NCI-H146 treated with DMSO at 0.1 percent for 48 hours (cell line): Measurements from ENCODE around the gene IGF1R.

Source experiments
- DNase-seq: peaks from one replicate; lab custom pipeline; 2025; ENCODE audit not compliant: unreplicated experiment; lab: John Stamatoyannopoulos, UW

Gene IGF1R

DNA sequence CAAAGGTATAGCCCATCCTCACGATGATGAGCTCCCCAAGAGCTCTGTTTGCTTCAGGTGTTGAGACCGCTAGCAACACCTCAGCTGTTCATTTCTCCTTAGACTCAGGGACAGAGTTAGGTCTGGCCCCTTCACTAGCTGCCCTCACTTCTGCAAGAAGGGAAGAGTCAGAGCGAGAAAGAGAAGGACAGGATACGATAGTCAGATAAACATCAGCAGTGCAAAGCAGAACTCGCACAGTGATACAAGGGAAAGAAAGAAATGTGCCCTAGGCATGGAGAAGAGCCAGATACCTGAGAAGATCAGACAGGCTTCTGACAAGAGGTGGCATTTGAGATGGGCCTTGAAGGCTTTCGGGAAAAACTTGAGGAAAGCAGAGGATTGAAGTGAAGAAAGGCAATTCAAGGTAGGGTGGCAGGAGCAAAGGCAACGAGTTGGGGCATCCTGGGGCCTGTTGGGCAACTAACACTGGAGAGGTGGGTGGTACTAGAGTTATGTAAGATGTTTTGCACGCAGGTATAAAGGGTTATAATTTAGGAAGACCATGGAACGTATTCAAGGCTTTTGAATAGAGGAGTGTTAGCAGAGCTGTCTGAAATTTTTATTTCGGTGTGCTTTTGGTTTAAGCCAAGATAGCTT is 253.2 kb downstream of the IGF1R start:
- DNase-seq, result no peak

GRCh38 chr15:98902931-98903330 is 254.6 kb downstream of the IGF1R start:
- no peak for DNase-seq

GRCh38 chr15:98903377-98904018 is 255.2 kb downstream of the IGF1R start:
- no peak for DNase-seq

DNA sequence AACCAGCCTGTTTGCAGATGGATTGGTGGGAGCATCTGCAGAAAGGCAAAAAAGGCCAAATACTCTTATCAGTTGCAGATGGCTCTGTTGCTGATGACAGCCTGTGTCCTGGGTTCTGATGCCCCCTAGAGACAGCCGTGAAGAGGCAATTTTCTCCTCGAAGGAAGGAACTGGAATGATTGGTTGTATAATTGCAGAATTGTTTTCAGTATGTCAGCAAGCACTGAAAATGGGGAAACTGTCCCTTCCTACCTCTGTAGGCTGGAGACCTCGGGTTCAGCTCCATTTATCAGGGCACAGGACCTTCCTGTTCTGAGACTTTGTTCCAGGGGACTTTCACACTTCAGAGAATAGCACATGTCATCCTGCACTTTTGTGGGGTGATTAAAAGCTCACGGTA is 256.2 kb downstream of the IGF1R start:
- DNase-seq, result no peak

DNA sequence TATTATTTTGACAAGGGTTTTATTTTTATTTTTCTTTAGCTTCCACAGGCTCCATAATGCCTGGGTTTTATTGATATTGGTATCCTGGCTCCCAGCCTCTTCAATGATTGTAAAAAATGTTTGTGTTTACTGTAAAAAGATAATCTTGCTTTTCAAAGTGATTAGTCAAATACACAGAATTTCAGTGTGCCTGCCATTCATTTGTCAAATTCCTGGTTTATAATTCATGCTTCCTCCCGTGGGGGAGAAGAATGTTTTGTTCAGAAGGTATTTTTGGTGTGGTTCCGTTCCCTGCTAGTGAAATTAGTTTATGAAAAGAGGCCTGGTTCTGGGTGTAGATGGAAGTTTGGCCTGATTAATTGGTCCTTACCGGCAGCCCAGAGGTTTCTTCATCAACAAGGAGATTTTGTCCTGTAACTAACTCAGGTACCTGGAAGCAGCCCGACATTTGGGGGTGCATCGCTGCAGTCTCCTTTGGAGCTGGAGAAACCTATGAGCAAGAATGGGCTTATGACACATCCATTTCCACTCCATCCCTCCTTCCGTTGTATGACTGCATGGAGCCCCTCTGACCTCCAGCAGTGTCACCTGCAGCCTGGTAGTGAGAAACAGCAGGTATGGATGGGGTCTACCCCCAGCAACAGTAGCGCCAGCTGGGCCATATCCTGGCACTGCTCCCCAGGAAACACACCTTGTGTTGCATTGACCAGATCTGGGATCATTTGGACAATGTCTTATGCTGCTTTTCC is 257.8 kb downstream of the IGF1R start:
- no peak for DNase-seq

GRCh38 chr15:98906712-98907083 is 258.4 kb downstream of the IGF1R start:
- DNase-seq, result no peak

DNA sequence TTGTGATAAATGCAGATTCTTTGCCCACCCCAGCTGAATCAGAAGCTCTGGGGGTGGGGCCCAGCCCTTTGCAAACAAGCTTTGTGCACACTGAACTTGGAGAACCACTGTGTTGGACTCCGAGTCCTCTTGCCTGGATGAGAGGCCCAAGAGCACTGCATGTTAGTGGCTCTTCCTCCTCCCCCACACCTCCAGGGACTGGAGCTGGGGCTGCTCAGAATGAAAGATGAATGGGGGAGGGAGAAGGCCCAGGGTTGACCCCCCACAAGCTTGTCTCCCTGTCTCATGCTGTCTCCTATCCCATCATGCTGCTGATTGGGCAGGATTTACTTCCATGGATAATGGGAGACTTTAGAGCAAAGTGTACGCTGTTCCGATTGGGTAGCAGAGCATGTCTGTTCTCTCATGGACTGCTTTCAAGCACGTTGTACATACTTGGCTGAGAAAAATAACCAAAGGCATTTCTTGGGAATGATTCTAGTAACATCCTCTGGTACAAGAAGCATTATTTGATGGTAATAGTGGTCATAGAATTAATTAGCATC is 259.7 kb downstream of the IGF1R start:
- DNase-seq, result no peak

DNA sequence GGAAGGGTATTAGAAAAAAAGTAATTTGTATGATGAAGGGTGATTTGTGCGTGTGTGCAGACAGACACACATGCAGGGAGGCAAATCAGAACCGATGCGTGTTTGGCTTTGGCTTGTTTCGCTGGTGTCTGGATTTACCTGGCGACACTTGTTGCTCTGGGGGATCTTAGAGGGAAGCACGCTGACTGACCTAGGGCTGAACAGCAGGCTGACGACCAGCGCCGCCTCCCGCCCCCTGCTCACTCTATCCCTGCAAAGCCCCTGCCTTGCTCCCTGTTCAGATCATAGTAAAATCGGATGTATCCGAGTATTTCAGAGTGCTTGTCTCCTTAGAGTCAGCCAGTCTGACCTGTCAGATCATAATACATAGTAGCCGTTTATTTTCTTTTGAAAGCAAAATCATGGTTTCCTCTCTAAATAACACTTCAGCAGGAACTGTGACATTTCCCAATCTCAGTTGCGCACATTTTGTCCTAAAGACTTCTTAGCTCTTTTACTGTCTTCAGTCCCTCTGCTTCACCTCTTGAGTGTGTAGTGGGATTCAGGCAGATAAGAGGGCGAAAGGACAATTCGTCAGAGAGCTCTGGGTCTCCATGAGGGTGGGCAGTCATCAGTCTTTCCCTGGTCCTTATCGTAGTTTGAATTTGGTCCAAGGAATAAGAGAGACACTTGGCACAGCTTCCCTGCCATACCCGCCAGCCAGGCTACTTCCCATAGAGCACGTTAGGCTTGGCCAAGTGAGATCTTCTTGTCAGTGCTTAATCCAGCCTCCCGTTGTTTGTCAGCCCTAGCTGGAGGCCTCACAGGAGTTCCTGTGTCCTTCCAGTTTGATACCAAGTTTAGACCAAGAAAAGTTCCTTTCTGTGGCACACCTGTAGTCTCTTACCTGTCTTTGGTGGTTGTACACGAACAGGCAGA is 261.9 kb downstream of the IGF1R start:
- DNase-seq, result no peak

- no peak for DNase-seq
Observed at GRCh38 chr15:98914626-98915025, 266.3 kb downstream of the IGF1R start.

DNA sequence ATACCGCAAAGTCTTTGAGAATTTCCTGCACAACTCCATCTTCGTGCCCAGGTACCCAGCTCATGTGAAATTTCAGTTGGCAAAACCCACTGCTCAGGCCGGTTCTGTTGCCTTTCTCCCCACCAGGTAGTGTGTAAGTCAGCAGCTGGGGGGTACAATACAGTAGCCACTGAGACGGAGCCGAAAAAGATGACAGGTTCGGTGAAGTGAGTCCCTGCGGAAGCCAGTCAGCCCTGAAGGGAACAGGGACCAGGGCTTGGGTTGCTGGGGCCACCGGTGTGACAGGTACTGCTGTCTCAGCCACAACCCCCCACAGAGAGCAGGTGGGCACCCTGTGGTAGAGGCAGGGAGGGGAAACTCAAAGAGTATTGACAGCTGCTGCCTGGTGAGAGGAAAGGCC is 268.5 kb downstream of the IGF1R start:
- DNase-seq, result no peak

GRCh38 chr15:98917417-98917816 is 269.1 kb downstream of the IGF1R start:
- no peak for DNase-seq

GRCh38 chr15:98920091-98920880 is 271.9 kb downstream of the IGF1R start:
- no peak for DNase-seq

DNA sequence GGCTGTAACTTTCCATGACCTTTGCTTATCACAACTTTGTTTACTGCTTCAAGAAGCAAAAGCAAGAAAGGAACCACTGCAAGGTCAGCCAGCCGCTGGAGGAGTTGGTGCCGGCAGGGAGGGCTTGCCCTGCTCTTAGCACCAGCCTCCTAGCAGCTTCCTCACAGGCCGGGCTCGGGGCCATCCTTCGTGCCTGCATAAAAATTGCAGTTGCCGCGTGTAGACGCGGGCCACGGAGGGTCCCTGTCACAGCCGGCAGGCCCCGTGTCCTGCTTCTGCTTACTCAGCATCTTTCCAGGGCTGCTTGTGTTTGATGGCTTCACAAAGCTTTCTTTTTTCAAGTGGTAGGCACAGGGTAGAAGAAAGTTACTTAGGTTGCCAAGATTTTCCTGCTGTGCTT is 274.8 kb downstream of the IGF1R start:
- no peak for DNase-seq

GRCh38 chr15:98923579-98923978 is 275.2 kb downstream of the IGF1R start:
- no peak for DNase-seq

GRCh38 chr15:98924401-98925049 is 276.2 kb downstream of the IGF1R start:
- no peak for DNase-seq

DNA sequence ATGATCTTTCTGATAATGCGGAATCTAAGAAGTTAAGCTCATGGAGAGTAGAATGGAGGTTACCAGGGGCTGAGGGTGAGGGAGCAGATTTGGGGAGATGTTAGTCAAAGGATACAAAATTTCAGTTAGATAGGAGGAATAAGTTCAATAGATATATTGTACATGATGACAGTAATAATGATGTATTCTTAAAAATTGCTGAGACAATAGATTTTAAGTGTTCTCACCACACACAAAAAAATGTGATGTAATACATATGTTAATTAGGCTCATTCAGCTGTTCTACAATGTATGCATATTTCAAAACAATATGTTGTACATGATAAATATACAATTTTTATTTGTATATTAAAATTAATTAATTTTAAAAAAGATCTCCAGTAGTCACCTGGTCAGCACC is 277.9 kb downstream of the IGF1R start:
- DNase-seq, result no peak

DNA sequence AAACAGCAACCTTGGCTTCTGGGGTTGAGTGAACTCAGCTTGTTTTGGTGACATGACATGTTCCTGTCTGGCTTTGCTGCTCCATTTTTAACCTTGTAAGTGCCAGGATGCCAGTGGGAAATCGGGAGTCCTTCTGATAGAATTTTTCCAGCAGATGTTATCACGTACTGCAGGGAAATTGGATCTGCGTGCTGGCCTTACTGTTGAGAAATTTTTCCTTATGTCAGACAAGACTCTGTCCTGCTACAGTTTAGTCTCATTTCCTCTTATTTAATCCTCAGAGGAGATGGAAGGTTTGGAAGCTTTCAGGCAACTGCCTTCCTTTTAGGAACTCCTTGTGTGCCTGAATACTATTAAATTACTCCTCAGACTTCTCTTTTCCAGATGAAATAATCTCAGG is 278.7 kb downstream of the IGF1R start:
- DNase-seq, result no peak

- no peak for DNase-seq
Observed at GRCh38 chr15:98927996-98928395, 279.7 kb downstream of the IGF1R start.

- DNase-seq, result no peak
Observed at GRCh38 chr15:98930576-98930975, 282.2 kb downstream of the IGF1R start.

GRCh38 chr15:98931004-98931403 is 282.7 kb downstream of the IGF1R start:
- no peak for DNase-seq
